NCI-H345 treated with DMSO at 0.1 percent for 48 hours (cell line): ENCODE data around the gene NOXRED1.

Source experiments
- DNase-seq: peaks from one replicate; lab custom pipeline; 2025; ENCODE audit not compliant: unreplicated experiment; lab: John Stamatoyannopoulos, UW

NOXRED1 gene

DNA sequence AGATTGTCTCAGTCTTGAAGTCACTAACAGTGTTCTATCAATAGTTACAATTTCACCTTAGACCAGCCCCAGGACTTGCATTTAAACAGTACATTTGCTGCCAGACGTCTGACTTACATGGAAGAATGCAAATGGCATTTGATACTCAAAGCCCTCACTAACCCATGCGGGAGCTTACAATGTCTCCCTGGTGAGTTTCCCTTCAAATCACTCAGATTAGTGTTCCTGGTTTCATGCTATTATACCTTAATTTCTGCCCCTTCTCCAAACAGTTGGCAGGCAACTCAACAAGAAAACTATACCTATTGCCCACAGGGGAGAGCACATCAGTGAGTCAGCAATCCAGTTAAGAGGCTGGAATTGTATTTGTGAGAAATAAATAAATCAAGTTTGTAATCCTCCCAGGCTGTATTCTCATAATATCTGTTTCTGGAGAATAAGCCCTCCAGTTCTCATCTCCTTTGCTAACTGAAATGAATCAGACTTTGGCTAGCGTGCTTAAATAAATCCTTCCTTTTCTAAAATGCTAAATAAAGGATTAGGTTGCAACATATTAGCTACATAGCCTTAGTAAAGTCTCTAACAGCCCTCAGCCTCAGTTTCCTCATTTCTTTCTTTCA is 78.8 kb downstream of the NOXRED1 start:
- no peak for DNase-seq
